ENCODE results near the gene KLRC2. TPM values are rescaled to one million over a fixed set of nuclear protein-coding genes. Genes with fewer than 3 reads are reported as not detected.
"Not testable (repeated sequence)": the region's sequence is repeated elsewhere in the genome, so short reads cannot be mapped to it uniquely, and the experiment has no call there.

The KLRC2 gene
- total and polyA plus RNA-seq, 7 donors: 0.49 to 0.74 TPM; not detected in 5

GRCh38 chr12:10437601-10438000 is 1.8 kb upstream of the KLRC2 start:
- H3K4me1 ChIP-seq; H3K36me3 ChIP-seq; DNase-seq; H3K27me3 ChIP-seq; intact Hi-C loops (cut with DNase I); H3K27ac ChIP-seq; H3K4me3 ChIP-seq; H3K9me3 ChIP-seq: not testable (repeated sequence)
- 14 to 60% methylated on average over 1 to 2 of the region's 2 CpGs for WGBS, 2 donors

- H3K4me1 ChIP-seq; H3K9me3 ChIP-seq; DNase-seq; H3K27ac ChIP-seq; H3K36me3 ChIP-seq; intact Hi-C loops (cut with DNase I); H3K4me3 ChIP-seq; H3K27me3 ChIP-seq: not testable (repeated sequence)
- WGBS, 2 donors: 83 to 91% methylated on average over 4 of the region's 4 CpGs
These were observed 5.2 kb downstream of the KLRC2 start for GRCh38 chr12:10430623-10431022.

DNA sequence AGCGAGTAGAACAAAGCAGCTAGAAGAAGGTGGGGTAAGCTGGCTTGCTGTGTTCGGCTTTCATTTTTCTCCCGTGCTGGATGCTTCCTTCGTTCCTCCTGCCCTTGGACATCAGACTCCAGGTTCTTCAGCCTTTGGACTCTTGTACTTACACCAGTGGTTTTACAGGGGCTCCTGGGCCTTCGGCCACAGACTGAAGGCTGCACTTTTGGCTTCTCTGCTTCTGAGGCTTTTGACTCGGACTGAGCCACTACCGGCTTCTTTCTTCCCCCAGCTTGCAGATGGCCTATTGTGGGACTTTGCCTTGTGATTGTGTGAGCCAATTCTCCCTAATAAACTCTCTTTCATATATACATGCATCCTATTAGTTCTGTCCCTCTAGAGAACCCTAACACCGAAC is 9.9 kb downstream of the KLRC2 start:
- H3K27me3 ChIP-seq; H3K4me1 ChIP-seq; DNase-seq; H3K27ac ChIP-seq; H3K36me3 ChIP-seq; H3K9me3 ChIP-seq; intact Hi-C loops (cut with DNase I); H3K4me3 ChIP-seq: not testable (repeated sequence)
- WGBS, 2 donors: 90 to 93% methylated on average over 7 to 8 of the region's 8 CpGs

DNA sequence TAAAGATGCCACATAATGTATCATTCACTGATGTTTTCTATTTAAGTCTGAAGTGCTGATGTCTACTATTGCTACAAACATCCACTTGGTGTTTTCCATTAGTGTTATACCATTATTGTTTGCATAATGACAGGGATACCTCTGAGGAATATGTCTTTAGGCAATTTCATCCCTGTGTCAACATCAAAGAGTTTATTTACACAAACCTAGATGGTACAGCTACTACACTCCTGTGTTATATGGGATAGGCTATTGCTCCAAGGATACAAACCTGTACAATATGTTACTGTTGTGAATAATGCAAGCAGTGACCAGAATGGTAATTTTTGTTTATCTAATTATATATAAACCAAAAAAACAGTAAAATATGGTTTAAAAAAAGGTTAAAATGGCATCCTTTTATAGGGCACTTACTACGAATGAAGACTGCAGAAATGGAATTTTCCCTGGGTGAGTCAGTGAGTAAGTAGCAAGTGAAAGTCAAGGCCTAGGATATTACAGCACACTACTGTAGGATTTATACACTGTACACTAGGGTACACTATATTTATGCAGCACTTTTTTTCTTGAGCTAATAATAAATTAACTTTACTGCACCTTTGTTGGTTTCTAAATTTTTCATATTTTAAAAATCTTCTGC is 11.4 kb downstream of the KLRC2 start:
- intact Hi-C loops (cut with DNase I); DNase-seq; H3K4me1 ChIP-seq; H3K27me3 ChIP-seq; H3K9me3 ChIP-seq; H3K4me3 ChIP-seq; H3K27ac ChIP-seq; H3K36me3 ChIP-seq: not testable (repeated sequence)
- 40 to 64% methylated on average over 1 of the region's 1 CpG for WGBS, 2 donors

DNA sequence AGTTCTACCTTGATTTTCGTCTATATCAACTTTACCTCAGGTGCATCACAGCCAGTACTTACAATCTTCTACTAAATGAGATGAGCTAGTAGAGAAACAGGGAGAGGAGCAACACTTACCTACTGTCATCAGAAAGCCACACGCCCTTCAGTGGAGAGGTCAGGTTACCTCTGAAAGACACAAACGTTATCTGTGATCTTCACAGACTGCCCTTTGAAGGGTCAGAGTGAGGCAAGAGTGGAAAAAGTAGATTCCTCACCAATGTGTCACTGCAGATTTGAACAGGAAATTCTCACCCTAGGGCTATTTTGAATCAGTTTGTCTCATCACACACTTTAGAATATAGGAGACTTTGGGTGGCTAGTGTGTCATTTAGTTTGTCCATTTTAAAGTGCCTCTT is 13.7 kb downstream of the KLRC2 start:
- intact Hi-C loops (cut with DNase I); DNase-seq; H3K4me3 ChIP-seq; H3K4me1 ChIP-seq; H3K36me3 ChIP-seq; H3K27me3 ChIP-seq; H3K27ac ChIP-seq; H3K9me3 ChIP-seq: not testable (repeated sequence)
- WGBS, 2 donors: 57 to 61% methylated on average over 2 of the region's 3 CpGs

DNA sequence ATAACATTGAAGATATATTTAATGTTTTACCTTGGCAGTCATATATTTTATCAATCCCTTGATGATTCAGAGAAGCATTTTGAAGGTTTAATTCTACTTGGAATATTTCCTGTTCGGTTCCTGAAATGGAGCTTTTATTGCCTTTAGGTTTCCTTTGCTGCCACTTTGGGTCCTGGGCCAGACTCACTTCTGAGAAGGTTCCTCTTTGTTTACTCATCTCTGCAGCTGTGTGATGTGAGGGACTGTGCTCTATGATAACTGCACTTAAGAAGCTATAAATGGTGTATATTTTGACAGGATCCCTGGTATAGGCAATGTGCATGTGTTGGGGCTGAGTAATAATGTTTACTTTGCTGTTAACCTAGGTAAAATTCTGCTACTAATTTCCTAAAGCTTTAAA is 15.5 kb downstream of the KLRC2 start, which contains the start of gene KLRC3:
Gene KLRC3 (minus strand): TSS at position 262 of the 400 bp plus-strand sequence. CDS start 45 bp downstream, at position 217.
- H3K27me3 ChIP-seq; H3K27ac ChIP-seq; H3K9me3 ChIP-seq; H3K36me3 ChIP-seq; DNase-seq; intact Hi-C loops (cut with DNase I); H3K4me3 ChIP-seq; H3K4me1 ChIP-seq: not testable (repeated sequence)
- 0 to 12% methylated on average over 1 of the region's 1 CpG for WGBS, 2 donors

DNA sequence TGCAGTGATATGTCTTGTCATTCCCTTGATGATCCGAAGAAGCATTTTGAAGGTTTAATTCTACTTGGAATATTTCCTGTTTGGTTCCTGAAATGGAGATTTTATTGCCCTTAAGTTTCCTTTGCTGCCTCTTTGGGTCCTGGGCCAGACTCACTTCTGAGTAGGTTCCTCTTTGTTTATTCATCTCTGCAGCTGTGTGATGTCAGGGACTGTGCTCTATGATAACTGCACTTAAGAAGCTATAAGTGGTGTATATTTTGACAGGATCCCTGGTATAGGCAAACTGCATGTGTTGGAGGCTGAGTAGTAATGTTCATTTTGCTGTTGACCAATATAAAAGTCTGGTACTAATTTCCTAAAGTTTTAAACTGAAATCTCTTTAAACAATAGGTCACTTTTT is 26.4 kb downstream of the KLRC2 start, which contains the start of gene KLRC4:
Gene KLRC4 (minus strand): TSS at position 366 of the 400 bp plus-strand sequence. CDS start 182 bp downstream, at position 184.
- Histone ChIP-seq H3K4me1 (peaks cover 0 to 5% (median 0%) of the 10 kb centered on the region in 4 donors), H3K27me3 (no peaks in the 10 kb centered on the region), H3K27ac (no peak within 1 kb of the TSS), H3K9me3 (no peaks in the 10 kb centered on the region), H3K36me3 (no peaks in the 10 kb centered on the region), H3K4me3 (no peak within 1 kb of the TSS)
- intact Hi-C loops (cut with DNase I): no loop called here
- 0 to 13% methylated on average over 1 of the region's 1 CpG for WGBS, 2 donors
- TF ChIP-seq POLR2A (IDR thresholded peaks at IDR 0.05): no peak
- TF ChIP-seq POLR2AphosphoS5 (IDR thresholded peaks at IDR 0.05): no peak
- no peak for TF ChIP-seq EP300 (IDR thresholded peaks at IDR 0.05)
- no peak for TF ChIP-seq CTCF (IDR thresholded peaks at IDR 0.05)
- no peak for DNase-seq

- intact Hi-C loops (cut with DNase I): no loop called here
- no peak overlapping the region for H3K4me3 ChIP-seq
- peaks cover 0 to 5% (median 0%) of the 10 kb centered on the region in 4 donors for H3K4me1 ChIP-seq
- no peaks in the 10 kb centered on the region for H3K27me3 ChIP-seq
- no peak for DNase-seq
- WGBS, 2 donors: 45 to 81% methylated on average over 3 of the region's 3 CpGs
- H3K36me3 ChIP-seq: no peaks in the 10 kb centered on the region
- no peak overlapping the region for H3K27ac ChIP-seq
- no peaks in the 10 kb centered on the region for H3K9me3 ChIP-seq
- TF ChIP-seq CTCF (IDR thresholded peaks at IDR 0.05): no peak
- TF ChIP-seq POLR2AphosphoS5 (IDR thresholded peaks at IDR 0.05): no peak
- TF ChIP-seq EP300 (IDR thresholded peaks at IDR 0.05): no peak
- no peak for TF ChIP-seq POLR2A (IDR thresholded peaks at IDR 0.05)
These were observed 27.0 kb downstream of the KLRC2 start for GRCh38 chr12:10408842-10409241.
